HG02642 (cell line): ENCODE results near the gene ARMC2.
"Not testable (repeated sequence)": the region's sequence is repeated elsewhere in the genome, so short reads cannot be mapped to it uniquely, and the experiment has no call there.

Source experiments
- ATAC-seq: cut with Tn5 transposase; IDR thresholded peaks from one replicate; pipeline ENCODE4 v1.9.1; 2021; ENCODE audit warnings: mild to moderate bottlenecking; ENCODE audit not compliant: unreplicated experiment, poor library complexity

The ARMC2 gene

DNA sequence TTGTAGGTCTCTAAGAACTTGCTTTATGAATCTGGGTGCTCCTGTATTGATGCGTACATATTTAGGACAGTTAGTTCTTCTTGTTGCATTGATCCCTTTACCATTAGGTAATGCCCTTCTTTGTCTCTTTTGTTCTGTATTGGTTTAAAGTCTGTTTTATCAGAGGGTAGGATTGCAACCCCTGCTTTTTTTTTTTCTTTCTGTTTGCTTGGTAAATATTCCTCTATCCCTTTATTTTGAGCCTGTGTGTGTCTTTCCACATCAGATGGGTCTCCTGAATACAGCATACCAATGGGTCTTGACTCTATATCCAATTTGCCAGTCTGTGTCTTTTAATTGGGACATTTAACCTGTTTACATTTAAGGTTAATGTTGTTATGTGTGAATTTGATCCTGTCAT is 130.4 kb downstream of the ARMC2 start:
- not testable (repeated sequence) for ATAC-seq

GRCh38 chr6:108982154-108983113 is 134.2 kb downstream of the ARMC2 start:
- no peak for ATAC-seq

DNA sequence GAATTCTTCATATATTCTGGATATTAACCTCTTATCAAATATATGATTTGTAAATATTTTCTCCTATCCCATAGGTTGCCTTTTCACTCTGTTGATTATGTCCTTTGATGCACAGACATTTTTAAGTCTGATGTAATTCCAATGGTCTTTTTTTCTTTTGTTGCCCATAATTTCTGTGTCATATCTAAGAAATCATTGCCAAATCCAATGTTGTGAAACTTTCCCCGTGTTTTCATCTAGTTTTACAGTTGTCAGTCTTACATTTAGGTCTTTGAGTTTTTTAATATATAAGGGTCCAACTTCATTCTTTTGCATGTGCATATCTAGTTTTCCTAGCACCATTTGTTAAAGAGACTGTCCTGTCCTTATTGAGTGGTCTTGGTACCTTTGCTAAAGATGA is 134.9 kb downstream of the ARMC2 start:
- no peak for ATAC-seq

- no peak for ATAC-seq
Measured at GRCh38 chr6:108985301-108985700, 137.1 kb downstream of the ARMC2 start.

- ATAC-seq, result no peak
Measured at GRCh38 chr6:108987156-108987555, 138.9 kb downstream of the ARMC2 start.

DNA sequence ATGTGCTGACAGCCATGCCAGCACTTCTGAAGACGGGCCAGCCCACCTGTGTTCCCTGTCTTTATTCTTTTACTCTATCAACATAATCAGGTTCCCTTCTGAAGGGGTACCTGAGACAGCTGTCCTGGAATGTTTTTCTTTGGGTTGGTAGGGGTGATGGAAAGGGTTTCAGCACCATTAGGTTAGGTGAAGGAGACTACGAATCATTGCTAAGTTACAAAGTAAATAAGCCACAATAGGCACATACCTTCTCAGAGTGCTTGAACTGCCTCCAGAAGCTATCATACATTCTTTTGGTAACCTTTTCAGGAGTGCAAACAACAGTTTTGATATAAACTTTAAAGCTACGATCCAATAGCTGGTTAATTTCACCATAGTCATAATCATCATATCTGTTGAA is 140.1 kb downstream of the ARMC2 start:
- no peak for ATAC-seq

DNA sequence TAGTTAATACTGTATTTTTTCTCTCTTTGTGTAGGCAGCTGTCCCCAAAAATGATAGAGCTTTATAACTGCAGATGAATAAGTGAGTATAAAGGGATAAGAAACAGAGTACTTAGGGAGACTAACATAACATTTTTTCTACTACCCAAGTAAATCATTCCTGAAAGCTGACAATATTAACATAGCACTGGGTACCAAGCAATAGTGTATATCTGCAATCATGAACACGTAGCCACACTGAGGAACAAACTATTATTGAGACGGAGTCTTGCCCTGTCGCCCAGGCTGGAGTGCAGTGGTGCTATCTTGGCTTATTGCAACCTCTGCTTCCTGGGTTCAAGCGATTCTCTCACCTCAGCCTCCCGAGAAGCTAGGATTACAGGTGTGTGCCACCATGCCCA is 140.5 kb downstream of the ARMC2 start:
- ATAC-seq, result no peak

DNA sequence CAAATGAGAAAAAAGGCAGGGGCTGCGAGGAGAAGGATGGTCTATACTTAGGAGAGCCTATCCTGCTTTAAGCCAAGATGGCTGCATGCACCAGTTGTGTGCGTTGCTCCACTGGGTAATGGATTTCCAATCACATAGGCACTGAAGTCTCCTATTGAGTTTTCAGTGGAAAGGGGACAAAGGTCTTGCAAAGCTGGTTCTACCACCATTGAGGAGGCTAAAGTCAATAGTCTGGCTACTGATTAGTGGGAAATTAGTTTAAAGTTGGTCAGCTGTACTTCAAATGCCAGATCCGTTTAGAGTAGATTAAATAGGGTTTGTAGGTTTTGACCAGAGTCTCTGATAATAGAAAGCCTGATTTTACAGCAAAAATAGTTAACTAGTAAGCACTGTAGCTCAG is 141.5 kb downstream of the ARMC2 start:
- no peak for ATAC-seq

GRCh38 chr6:108993876-108994275 is 145.7 kb downstream of the ARMC2 start:
- no peak for ATAC-seq

GRCh38 chr6:108995296-108995695 is 147.1 kb downstream of the ARMC2 start:
- no peak for ATAC-seq

DNA sequence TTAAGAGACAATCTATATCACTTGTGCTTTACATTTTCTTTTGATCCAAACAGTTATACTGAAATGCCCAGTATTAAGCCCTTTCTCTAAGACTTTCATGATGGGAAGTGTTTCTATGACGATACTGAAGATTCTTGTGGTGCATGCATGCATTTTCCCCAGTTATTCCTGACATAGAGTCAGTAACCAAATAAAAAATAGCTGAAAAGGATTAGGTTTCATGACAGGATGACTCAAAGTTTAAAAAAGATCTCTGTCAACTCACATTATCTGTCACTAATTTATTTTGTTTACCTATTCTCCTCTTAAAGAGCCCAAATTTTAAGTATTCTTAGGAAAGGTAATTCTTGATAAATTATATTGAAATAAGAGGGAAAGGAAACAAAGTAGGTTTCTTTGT is 148.0 kb downstream of the ARMC2 start:
- ATAC-seq, result no peak

DNA sequence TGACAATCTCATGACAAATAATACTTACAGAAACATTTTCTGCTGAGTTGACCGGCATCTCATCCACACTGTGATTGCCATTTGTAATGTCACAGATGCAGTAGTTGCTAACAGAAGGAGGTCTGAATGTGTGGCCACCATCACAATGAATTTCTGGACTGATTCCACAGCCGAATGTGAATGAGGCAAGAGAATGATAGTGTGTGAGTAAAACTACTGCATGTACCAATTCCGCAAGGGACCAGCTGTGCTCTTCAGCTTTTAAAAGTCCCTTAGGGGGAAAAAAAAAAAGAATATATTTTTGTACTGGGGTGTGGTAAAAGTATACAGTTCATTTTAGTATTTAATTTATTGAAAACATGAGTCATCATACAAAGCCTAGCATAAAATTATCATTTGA is 150.3 kb downstream of the ARMC2 start:
- no peak for ATAC-seq

GRCh38 chr6:108999428-108999827 is 151.2 kb downstream of the ARMC2 start:
- ATAC-seq, result no peak

DNA sequence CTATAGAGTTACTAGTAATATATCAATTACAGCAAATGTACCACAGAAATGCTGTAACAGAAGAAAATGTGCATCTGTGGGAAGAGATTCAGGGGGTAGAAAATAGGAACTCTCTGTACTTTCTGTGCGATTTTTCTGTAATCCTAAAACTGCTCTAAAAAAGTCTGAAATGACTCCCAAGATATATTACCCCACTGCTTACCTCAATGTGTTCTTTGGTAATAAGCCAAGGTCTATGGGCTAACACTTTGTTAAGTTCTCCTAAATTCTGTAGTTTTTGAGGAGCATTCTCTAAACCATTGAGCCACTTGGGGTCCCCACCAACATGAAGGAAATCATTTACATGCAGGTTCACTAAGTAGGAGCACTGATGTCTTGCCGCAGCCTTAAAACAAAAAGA is 152.1 kb downstream of the ARMC2 start:
- no peak for ATAC-seq

GRCh38 chr6:109001291-109001894 is 153.2 kb downstream of the ARMC2 start:
- no peak for ATAC-seq

DNA sequence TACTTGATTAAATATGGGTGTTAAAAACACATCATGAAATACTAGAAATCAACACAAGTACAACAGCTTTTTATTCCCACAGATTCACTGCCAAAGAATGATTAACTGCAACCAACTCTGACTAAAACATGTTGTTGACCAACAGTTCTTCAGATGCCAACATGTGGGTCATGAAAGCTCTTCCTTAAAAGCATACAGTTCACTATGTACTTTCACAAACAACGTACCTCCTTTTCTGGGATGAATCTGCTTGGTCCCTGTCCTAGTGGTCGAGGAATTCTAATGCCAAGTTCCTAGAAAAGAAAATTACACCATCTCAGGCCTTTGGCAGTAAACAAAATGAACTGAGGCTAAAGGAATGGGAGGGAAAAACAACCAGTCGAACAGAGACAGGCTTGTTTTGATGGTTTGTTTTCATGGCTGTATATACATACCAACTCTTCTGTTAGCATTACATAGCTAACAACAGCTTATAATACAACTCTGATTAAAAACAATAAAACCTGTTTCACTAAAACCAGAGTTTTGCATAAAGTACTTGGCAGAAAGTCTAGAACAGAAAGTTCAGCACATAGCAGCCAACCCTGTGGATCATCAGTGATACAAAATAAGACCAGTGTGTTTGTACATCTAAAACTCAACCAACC is 154.0 kb downstream of the ARMC2 start:
- no peak for ATAC-seq

DNA sequence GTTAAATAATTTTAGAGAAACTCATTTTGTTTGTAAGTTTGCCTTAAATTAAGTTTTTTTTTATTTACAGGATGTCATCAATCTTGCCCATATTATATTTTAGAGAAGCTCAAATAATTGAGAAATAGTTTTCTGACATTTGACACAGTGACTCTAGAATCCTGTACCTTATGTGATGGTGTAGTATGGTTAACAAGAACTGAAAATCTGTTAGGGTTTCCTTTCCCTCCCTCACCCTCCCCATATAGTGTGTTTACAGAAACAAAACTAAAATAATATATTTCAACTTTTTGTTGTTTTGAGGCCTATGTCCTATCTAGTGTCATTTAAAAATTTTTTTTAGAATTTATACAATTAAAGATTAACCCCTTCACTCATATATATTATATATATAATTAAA is 154.7 kb downstream of the ARMC2 start:
- no peak for ATAC-seq

DNA sequence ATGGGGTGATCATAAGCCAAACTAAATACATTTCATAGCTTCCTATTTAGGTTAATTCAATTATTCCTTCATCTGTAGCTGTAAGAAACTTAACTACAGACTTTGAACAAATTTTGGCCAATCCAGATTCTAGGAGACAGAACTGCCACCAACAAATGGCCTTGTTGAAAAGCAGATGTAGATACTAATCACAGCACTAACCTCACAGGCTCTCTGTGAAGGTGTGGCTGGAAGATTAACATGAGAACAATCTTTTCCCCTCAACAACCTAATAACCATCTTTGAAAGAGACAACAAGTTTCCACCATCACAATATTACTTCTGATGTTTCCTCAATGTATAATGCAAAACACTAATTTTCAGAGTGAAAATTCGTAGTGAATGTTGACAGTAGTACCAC is 158.6 kb downstream of the ARMC2 start:
- ATAC-seq, result no peak

DNA sequence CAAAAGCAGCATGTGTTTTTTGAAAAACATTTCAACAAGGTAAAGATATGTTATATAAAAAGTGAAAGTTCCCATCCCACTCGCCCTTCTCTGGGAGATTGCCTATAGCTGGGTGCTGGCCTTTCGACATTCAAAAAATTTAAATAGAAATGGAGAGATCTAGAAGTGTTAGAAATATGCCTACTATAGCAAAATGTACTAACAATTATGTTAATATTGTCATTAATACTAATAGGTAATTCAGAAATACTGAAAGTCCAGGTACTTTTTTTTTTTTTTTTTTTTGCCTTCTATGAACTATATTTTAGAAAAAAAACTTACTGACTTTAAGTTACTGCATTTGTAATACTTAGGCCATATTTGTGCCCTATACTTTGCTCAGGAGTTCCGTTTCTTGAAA is 159.3 kb downstream of the ARMC2 start:
- no peak for ATAC-seq

DNA sequence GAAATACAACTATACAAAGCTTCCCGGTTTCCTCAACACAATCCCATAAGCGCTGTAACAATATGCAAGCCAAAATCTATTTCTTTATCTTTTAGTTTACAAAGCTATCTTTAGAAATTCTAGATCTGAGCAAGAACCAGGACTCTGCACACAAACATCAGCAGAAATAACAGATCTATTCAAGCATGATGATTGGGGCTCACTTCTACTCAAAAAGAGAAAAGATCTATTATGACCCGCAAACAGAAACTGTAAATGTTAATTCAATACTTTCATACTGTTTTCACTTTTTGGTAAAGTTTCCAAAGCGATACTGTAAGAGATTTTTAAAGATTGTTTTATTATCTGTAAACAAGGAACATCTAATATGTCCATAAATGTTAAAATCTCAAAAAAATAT is 159.8 kb downstream of the ARMC2 start:
- ATAC-seq, result no peak

DNA sequence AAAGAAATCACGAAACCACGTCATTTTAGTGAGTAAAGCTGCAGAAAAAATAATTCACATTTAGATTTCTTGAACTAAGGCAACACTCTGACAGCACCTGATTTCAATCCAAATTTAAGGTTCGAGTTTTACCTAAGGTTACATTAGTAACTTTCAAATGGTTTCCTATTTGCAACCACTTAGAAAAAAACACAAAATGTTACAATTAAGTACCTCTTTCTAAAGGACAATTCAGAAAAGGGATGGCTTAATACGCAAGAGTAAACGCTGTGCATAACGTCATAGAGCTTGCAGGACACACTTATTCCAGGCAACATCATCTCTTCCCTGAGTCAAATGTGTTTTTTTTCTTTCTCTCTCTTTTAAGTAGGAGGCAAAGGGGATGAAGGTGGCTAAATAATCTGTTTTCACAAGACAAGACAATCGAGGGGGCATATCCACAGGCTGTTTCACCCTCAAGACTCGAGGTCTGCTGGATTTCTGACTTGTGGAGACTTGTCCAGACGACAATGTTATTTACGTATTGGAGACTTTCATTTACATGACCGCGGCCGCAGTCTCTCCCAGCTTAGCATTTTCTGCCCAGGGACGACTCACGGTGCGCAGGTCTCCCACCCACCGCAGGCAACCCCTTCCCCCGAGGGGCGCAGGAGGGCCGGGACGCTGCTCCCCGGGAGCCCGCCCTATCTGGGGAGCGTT is 160.5 kb downstream of the ARMC2 start:
- peak; percentile 35 for ATAC-seq
